Common myeloid progenitor, CD34-positive (primary cell): Measurements from ENCODE around the gene ACTL6B.

Experiments used
- CTCF ChIA-PET: fragments of 350-600 bp; sonication (Branson Sonifier 250); formaldehyde crosslinking; loops from one replicate; lab custom pipeline; 2021; ENCODE audit warnings: antibody characterized with exemption; lab: Charles Lee
- POLR2A ChIA-PET: fragments of 350-600 bp; sonication (Branson Sonifier 250); formaldehyde crosslinking; loops from one replicate; lab custom pipeline; 2021; ENCODE audit warnings: antibody characterized with exemption; lab: Charles Lee
- DNase-seq, 3 donors: peaks; one replicate each; pipeline versions ENCODE4 v3.0.0 to v3.0.0-alpha.2; 2013
- H3K27ac ChIP-seq, 2 experiments: 1 replicate in 1 of 2; 2 replicates in 1 of 2; pipeline ENCODE4 v1.7.0; 2013; ENCODE audit warnings: inconsistent platforms in 2 of 2, low read length in 2 of 2, mild to moderate bottlenecking in 2 of 2, low read depth in 1 of 2, moderate library complexity in 1 of 2; ENCODE audit not compliant: severe bottlenecking in 2 of 2, insufficient read depth in 1 of 2, poor library complexity in 1 of 2
- H3K27me3 ChIP-seq, 5 experiments: replicated peaks in 2 of 5; 1 replicate in 3 of 5; 2 replicates in 2 of 5; pipeline versions ENCODE4 v1.6.1 to v1.7.0; 2013; ENCODE audit warnings: low read length in 4 of 5, mild to moderate bottlenecking in 2 of 5, moderate library complexity in 2 of 5, inconsistent platforms in 1 of 5; ENCODE audit not compliant: insufficient read depth in 5 of 5, control insufficient read depth in 4 of 5
- H3K36me3 ChIP-seq, 4 experiments: 1 replicate in 2 of 4; 2 replicates in 2 of 4; pipeline versions ENCODE4 v1.6.1 to v1.7.0; 2013; ENCODE audit warnings: low read length in 3 of 4, control low read depth in 1 of 4, mild to moderate bottlenecking in 1 of 4; ENCODE audit not compliant: control insufficient read depth in 4 of 4, insufficient read depth in 4 of 4
- H3K4me1 ChIP-seq, 4 experiments: 1 replicate in 3 of 4; 2 replicates in 1 of 4; pipeline versions ENCODE4 v1.6.1 to v1.7.1; 2013; ENCODE audit warnings: low read length in 3 of 4, mild to moderate bottlenecking in 3 of 4, control low read depth in 1 of 4, inconsistent platforms in 1 of 4, moderate library complexity in 1 of 4; ENCODE audit not compliant: control insufficient read depth in 4 of 4, insufficient read depth in 4 of 4; ENCODE audit errors: control extremely low read depth in 1 of 4
- H3K4me3 ChIP-seq, 7 experiments: 1 replicate in 4 of 7; 2 replicates in 3 of 7; pipeline versions ENCODE4 v1.5.1 to v1.7.0; 2013; ENCODE audit warnings: mild to moderate bottlenecking in 7 of 7, low read length in 6 of 7, moderate library complexity in 6 of 7, inconsistent platforms in 2 of 7, low read depth in 2 of 7, control low read depth in 1 of 7; ENCODE audit not compliant: insufficient read depth in 4 of 7, control insufficient read depth in 1 of 7; ENCODE audit errors: extremely low read depth in 1 of 7
- H3K9me3 ChIP-seq, 5 experiments: 1 replicate in 4 of 5; 2 replicates in 1 of 5; pipeline versions ENCODE4 v1.6.1 to v1.7.1; 2013; ENCODE audit warnings: low read length in 4 of 5, mild to moderate bottlenecking in 2 of 5, inconsistent platforms in 1 of 5, low read depth in 1 of 5, moderate library complexity in 1 of 5; ENCODE audit not compliant: control insufficient read depth in 4 of 5, insufficient read depth in 2 of 5; ENCODE audit errors: control extremely low read depth in 1 of 5
- WGBS: methylation state at CpG from one replicate; pipeline ENCODE4 v1.1.5; 2013; ENCODE audit not compliant: insufficient coverage; 5-methylcytosine and 5-hydroxymethylcytosine counted together

Gene ACTL6B

DNA sequence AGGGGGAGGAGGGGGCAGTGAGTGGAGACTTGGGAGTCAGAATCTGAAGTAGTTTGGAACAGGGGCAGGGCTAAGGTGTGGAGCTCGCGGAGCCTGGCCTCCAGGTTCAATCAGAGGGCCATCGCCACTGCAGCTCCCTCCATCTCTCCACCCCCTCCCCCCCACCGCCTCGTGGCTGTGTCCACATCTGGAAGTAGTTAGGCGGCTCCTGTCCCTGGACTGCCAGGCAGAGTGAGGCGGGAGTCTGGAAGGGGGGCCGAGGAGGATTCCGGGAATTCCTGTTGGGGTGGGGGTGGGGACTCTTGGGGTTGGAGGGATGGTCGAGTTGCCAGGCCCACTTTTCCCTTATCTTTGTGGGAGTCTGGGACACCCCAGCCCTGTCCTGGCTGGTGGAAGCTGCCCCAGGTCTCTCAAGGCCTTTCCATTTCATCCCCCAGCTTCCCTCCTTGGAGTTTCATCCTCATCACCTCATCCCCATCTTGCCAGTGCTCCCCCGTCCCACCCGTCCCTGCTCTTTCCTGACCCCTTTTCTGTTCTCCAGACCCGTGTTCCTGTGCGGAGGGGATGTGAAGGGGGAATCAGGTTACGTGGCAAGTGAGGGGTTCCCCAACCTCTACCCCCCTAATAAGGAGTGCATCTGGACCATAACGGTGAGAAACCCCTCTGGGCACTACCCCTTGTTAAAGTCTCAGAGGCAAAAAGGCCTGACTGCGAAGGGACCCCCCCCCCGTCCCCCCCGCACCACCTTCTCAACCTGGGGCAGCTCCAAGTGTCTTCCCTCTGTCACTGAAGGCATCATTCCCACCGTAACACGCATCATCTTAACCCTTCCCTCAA, 53.1 kb downstream of the ACTL6B start:
- Histone ChIP-seq H3K27ac (no peak overlapping the region), H3K9me3 (no peaks in the 10 kb centered on the region), H3K4me3 (peak overlapping the region in 2 of 7 experiments; percentile 21 to 78), H3K36me3 (no peaks in the 10 kb centered on the region), H3K27me3 (peaks cover 0 to 15% (median 7%) of the 10 kb centered on the region in 5 experiments), H3K4me1 (peaks cover 0 to 29% (median 28%) of the 10 kb centered on the region in 4 experiments)
- CTCF ChIA-PET: interaction anchor here (0.7 to 1.9 kb wide), 10 partner anchors 9 to 135 kb away, joined by 3 to 7 read pairs (median 4); partner anchors contain the start of genes FBXO24, GNB2 and MOSPD3
- DNase-seq: no peak
- WGBS: 98% methylated on average over 9 of the region's 21 CpGs
- POLR2A ChIA-PET: interaction anchor here (0.5 kb wide), 1 partner anchor 270 kb away, joined by 7 read pairs; no protein-coding TSS in a partner anchor

DNA sequence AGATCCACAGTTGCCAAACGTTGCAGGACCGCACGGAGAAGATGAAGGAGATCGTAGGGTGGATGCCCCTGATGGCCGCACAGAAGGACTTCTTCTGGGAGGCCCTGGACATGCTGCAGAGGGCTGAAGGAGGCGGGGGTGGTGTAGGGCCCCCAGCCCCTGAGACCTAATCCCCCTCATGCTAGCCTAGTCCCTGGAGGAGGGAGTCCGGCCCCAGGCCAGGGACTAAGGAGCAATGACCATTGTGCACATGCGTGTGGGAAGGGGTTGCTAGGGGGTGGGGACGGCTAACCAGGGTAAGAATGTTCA, 55.6 kb downstream of the ACTL6B start:
- H3K4me3 ChIP-seq: no peak overlapping the region
- WGBS: 81% methylated on average over 7 of the region's 9 CpGs
- no peak for DNase-seq
- ChIA-PET CTCF (no interaction called here), POLR2A (interaction anchor here (0.5 kb wide), 1 partner anchor 46 kb away, joined by 5 read pairs; no protein-coding TSS in a partner anchor)
- H3K36me3 ChIP-seq: no peaks in the 10 kb centered on the region
- no peaks in the 10 kb centered on the region for H3K9me3 ChIP-seq
- peaks cover 0 to 8% (median 2%) of the 10 kb centered on the region in 5 experiments for H3K27me3 ChIP-seq
- peaks cover 0 to 26% (median 24%) of the 10 kb centered on the region in 4 experiments for H3K4me1 ChIP-seq
- H3K27ac ChIP-seq: no peak overlapping the region

DNA sequence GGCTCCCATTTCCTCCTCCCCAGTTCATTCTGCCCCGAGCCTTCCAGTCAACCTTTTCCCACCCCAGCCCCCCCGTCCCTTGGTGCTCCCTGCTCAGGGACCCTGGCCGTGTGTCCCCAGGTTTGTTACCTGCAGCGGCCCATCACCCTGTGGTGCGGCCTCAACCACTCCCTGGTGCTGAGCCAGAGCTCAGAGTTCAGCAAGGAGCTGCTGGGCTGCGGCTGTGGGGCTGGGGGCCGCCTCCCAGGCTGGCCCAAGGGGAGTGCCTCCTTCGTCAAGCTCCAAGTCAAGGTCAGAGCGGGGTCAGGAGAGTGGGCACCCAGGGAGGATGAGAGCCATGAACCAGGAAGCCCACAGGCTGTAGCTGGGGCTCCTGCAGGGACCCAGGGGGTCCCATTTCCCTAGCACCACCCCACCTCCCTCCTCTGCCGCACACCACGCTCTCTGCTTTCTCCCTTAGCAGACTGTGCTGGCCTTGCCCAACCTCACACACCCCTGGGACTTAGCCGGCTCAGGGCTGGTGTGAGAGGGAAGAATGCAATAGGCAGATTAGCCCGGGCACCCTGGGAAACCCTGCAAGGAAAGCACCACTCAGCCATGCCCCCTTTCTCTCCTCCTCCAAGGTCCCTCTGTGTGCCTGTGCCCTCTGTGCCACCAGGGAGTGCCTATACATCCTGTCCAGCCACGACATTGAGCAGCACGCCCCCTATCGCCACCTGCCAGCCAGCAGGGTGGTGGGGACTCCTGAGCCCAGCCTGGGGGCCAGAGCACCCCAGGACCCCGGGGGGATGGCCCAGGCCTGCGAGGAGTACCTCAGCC, 56.1 kb downstream of the ACTL6B start:
- H3K36me3 ChIP-seq: no peaks in the 10 kb centered on the region
- peaks cover 0 to 2% (median 1%) of the 10 kb centered on the region in 5 experiments for H3K27me3 ChIP-seq
- ChIA-PET POLR2A (no interaction called here), CTCF (interaction anchor here (1.2 to 3.4 kb wide), 3 partner anchors 11 to 103 kb away, joined by 3 to 24 read pairs (median 4); no protein-coding TSS in a partner anchor)
- H3K27ac ChIP-seq: no peak overlapping the region
- peaks cover 0 to 20% (median 18%) of the 10 kb centered on the region in 4 experiments for H3K4me1 ChIP-seq
- no peaks in the 10 kb centered on the region for H3K9me3 ChIP-seq
- 87% methylated on average over 13 of the region's 18 CpGs for WGBS
- no peak for DNase-seq
- no peak overlapping the region for H3K4me3 ChIP-seq

DNA sequence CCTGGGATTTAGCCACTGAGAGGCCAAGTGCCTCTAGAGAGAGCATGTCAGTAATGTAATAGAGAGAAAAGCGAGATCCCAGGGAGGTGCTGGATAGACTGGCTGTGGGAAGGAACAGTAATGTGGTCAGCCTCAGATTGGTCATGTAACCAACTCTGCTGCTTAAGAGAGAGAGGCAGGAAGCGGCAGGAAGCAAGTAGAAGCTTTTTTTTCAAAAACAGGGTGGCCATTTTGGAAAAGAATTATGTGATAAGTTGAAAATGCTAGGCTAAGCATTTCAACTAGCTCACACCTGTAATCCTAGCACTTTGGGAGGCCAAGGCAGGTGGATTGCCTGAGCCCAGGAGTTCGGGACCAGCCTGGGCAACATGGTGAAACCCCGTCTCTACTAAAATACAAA, 57.8 kb downstream of the ACTL6B start:
- WGBS: 86% methylated on average over 1 of the region's 4 CpGs

DNA sequence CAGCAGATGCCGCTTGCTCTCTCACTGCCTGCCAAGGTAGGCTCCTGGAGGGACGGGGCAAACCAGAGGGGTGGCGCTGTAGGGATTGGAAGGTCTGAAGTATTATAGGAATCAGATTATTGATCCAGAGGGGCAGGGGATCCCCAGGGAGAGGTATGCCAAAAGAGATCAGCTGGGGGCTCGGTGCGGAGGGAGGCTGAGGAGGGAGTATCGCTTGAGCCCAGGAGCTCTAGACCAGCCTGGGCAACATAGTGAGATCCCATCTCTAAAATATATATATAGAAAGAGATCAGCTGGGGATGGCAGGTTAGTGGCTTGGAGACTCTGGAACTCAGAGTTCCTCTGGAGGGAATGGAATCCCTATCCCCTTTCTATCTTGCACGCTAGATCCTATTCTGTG, 61.1 kb downstream of the ACTL6B start:
- H3K4me1 ChIP-seq: peaks cover 0 to 9% (median 3%) of the 10 kb centered on the region in 4 experiments
- CTCF ChIA-PET: interaction anchor here (1.1 to 2.1 kb wide), 2 partner anchors 28 to 111 kb away, joined by 3 to 6 read pairs; partner anchors contain the start of gene POP7
- POLR2A ChIA-PET: no interaction called here

More for the DNA sequence above, 57.8 kb downstream of the ACTL6B start:
- no peaks in the 10 kb centered on the region for H3K9me3 ChIP-seq
- DNase-seq: peak in 2 of 3 donors; percentile 50 to 57
- H3K4me3 ChIP-seq: no peak overlapping the region
- ChIA-PET CTCF (interaction anchor here (0.7 to 3.4 kb wide), 5 partner anchors 10 to 34 kb away, joined by 3 to 24 read pairs (median 4); no protein-coding TSS in a partner anchor), POLR2A (interaction anchor here (0.6 kb wide), 1 partner anchor 183 kb away, joined by 3 read pairs; no protein-coding TSS in a partner anchor)
- H3K27ac ChIP-seq: no peak overlapping the region
- H3K27me3 ChIP-seq: no peaks in the 10 kb centered on the region
- H3K4me1 ChIP-seq: peaks cover 0 to 6% (median 4%) of the 10 kb centered on the region in 4 experiments
- H3K36me3 ChIP-seq: no peaks in the 10 kb centered on the region

More for the DNA sequence above, 61.1 kb downstream of the ACTL6B start:
- 100% methylated on average over 4 of the region's 7 CpGs for WGBS
- no peak overlapping the region for H3K4me3 ChIP-seq
- no peak for DNase-seq
- no peaks in the 10 kb centered on the region for H3K9me3 ChIP-seq
- no peaks in the 10 kb centered on the region for H3K36me3 ChIP-seq
- H3K27ac ChIP-seq: no peak overlapping the region
- peaks cover 0 to 1% (median 0%) of the 10 kb centered on the region in 5 experiments for H3K27me3 ChIP-seq
